ENCODE results near the gene PRKAR2B. TPM values are rescaled to one million over a fixed set of nuclear protein-coding genes. Genes with fewer than 3 reads are reported as not detected.
"Not testable (repeated sequence)": the region's sequence is repeated elsewhere in the genome, so short reads cannot be mapped to it uniquely, and the experiment has no call there.

PRKAR2B gene
- total RNA-seq, 2 donors from 2014 or later: 3.5 to 81.0 TPM

DNA sequence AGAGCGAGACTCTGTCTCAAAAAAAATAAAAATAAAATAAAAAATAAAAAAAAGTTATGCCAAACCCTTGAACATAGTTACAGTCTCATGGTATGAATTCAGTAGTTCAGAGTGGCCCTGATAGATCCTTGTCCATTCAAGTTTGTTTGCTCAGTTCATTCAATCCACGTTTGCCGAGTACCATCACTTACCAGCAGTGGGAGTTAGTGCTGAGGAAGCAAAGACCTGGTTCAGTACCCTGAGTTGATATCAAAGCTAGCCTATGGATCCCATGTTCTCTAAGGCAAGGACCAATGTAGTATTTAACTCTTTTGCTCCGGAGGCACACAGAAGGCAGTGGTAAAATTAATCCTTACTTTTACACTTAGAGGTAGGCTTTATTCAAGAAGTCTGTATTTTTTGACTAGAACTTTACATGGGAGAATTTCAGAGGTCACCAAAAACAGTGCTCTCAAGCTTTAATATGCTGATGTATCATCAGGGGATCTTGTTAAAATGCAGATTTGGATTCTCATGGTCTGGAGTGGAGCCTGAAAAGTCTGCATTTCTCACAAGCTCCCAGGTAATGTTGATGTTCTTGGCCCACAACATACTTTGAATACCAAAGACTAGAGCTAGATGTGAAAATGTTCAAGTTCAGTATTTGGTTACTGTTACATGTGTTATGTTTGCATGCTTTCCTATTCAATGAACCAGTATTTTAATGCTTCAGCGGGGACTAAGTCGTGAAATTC is 86.1 kb downstream of the PRKAR2B start:
- no peaks in the 10 kb centered on the region for H3K9me3 ChIP-seq (ENCODE audit: control insufficient read depth, low read length, poor library complexity, severe bottlenecking)
- H3K4me1 Mint-ChIP-seq: peaks cover 13% of the 10 kb centered on the region
- peaks cover 11% of the 10 kb centered on the region for H3K36me3 Mint-ChIP-seq (ENCODE audit: low read depth)
- no peak overlapping the region for H3K4me3 Mint-ChIP-seq
- ATAC-seq: no peak
- H3K27me3 Mint-ChIP-seq: peaks cover 7% of the 10 kb centered on the region
- DNase-seq: no peak
- H3K27ac Mint-ChIP-seq: peak overlapping the region; percentile 32

DNA sequence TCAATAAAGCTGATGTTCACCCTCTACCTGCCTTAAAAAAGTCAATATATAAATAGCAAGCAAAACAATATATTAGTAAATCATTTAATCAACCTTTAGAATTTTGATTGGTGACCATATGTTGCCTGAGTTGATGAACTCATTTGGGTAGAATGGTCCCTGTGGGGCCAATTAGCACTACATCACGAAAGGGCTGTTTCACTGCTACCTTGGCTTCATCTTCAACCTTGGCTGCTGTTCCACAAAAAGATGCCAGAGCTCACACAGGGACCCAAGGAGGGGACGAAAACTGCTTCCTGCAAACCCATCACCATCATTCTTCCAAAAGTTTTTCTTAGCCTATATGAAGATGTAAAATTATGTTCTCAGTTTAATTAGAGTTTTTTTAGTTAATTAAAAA is 88.9 kb downstream of the PRKAR2B start:
- Mint-ChIP-seq H3K4me3 (no peak overlapping the region), H3K36me3 (ENCODE audit: low read depth) (peaks cover 8% of the 10 kb centered on the region), H3K27me3 (peaks cover 7% of the 10 kb centered on the region), H3K4me1 (peaks cover 3% of the 10 kb centered on the region), H3K27ac (no peak overlapping the region)
- DNase-seq (no peak), ATAC-seq (no peak)
- no peaks in the 10 kb centered on the region for H3K9me3 ChIP-seq (ENCODE audit: control insufficient read depth, low read length, poor library complexity, severe bottlenecking)

- peaks cover 6% of the 10 kb centered on the region for H3K27me3 Mint-ChIP-seq
- H3K36me3 Mint-ChIP-seq (ENCODE audit: low read depth): peaks cover 3% of the 10 kb centered on the region
- H3K27ac Mint-ChIP-seq: no peak overlapping the region
- no peaks in the 10 kb centered on the region for H3K9me3 ChIP-seq (ENCODE audit: control insufficient read depth, low read length, poor library complexity, severe bottlenecking)
- H3K4me3 Mint-ChIP-seq: no peak overlapping the region
- no peak for ATAC-seq
- no peaks in the 10 kb centered on the region for H3K4me1 Mint-ChIP-seq
- no peak for DNase-seq
Measured at GRCh38 chr7:107138696-107139420, 94.4 kb downstream of the PRKAR2B start.

- ATAC-seq; H3K4me3 Mint-ChIP-seq; H3K4me1 Mint-ChIP-seq; H3K27ac Mint-ChIP-seq; H3K9me3 ChIP-seq (ENCODE audit: control insufficient read depth, low read length, poor library complexity, severe bottlenecking); DNase-seq; H3K27me3 Mint-ChIP-seq; H3K36me3 Mint-ChIP-seq (ENCODE audit: low read depth): not testable (repeated sequence)
Measured at GRCh38 chr7:107143875-107144274, 99.4 kb downstream of the PRKAR2B start.

DNA sequence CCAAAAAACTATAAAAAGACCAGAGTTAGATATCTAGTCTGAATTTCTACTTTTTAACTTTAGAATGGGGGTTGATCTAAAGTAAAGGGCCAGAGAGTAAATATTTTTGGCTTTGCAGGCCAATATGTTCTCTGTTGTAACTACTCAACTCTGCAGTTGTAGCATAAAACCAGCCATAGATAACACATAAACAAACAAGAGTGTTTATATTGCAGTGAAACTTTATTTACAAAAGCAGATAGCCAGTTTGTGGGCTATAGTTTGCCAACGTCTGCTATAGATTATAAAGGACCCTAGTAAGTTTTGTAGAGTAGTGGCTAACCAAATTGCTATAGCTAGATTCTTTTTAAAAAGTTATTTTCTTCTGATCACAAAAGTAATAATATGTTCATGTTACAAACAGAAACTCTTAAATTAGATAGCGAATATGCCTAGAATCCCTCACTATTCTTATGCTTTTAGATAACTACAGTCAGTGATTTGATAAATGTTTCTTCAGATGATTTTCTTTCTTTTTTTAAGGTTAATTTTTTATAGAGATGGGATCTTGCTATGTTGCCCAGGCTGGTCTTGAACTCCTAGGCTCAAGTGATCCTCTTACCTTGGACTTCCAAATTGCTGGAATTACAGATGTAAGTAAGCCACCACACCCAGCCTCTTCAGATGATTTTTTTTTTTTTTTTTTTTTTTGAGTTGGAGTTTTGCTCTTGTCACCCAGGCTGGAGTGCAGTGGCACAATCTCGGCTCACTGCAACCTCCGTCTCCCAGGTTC is 100.7 kb downstream of the PRKAR2B start:
- no peaks in the 10 kb centered on the region for H3K36me3 Mint-ChIP-seq (ENCODE audit: low read depth)
- H3K9me3 ChIP-seq (ENCODE audit: control insufficient read depth, low read length, poor library complexity, severe bottlenecking): no peaks in the 10 kb centered on the region
- H3K4me1 Mint-ChIP-seq: no peaks in the 10 kb centered on the region
- no peaks in the 10 kb centered on the region for H3K27me3 Mint-ChIP-seq
- peak overlapping the region; percentile 24 for H3K27ac Mint-ChIP-seq
- no peak for DNase-seq
- H3K4me3 Mint-ChIP-seq: no peak overlapping the region
- no peak for ATAC-seq

DNA sequence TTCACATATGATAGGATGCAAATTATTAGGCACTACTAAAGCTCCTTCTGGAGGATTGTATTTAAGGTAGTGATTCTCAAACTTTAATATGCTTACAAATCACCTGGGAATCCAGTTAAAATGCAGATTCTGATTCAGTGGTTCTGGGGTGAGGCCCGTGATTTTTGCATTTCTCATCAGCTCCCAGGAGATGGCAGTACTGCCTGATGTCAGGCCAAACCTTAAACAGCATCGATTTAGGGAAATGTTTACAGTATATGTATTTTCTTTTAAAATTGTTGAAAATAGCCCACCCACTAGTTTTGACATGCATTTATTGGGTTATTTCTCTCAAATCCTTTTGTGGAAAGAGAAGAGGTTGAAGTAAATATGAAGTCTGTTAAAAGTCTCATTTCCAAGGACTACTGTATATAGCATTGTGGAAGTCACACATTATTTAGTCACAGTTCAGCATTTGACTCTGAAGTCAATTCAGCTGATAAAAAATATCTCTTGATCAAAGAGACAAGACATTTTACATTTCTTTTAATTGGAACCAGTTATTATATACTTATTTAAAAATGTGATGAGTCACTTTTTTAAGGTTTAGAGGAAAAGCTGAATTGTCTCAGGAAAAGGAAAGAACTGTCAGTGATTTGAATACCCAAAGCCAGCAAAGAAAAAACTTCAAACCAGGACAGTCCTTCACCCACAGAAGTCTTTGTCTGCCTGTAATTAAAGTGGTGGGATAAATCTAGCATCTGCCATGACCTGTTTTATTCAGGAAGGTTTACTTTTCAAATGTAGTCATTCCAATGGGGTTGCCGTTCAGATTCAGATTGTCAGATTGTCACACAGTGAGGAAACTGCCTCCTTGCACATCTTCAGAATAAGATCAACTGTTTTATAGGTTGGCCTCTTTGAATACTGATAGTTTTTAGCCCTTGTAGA is 103.2 kb downstream of the PRKAR2B start:
- no peak overlapping the region for H3K4me3 Mint-ChIP-seq
- H3K4me1 Mint-ChIP-seq: no peaks in the 10 kb centered on the region
- ATAC-seq: peak; percentile 83
- H3K27ac Mint-ChIP-seq: no peak overlapping the region
- H3K36me3 Mint-ChIP-seq (ENCODE audit: low read depth): no peaks in the 10 kb centered on the region
- peaks cover 10% of the 10 kb centered on the region for H3K27me3 Mint-ChIP-seq
- DNase-seq: peak in 1 of 3 donors; percentile 9
- no peaks in the 10 kb centered on the region for H3K9me3 ChIP-seq (ENCODE audit: control insufficient read depth, low read length, poor library complexity, severe bottlenecking)

GRCh38 chr7:107148721-107149120 is 104.2 kb downstream of the PRKAR2B start:
- Mint-ChIP-seq H3K27ac (no peak overlapping the region), H3K27me3 (peaks cover 11% of the 10 kb centered on the region), H3K4me3 (no peak overlapping the region), H3K36me3 (ENCODE audit: low read depth) (no peaks in the 10 kb centered on the region), H3K4me1 (no peaks in the 10 kb centered on the region)
- ATAC-seq (no peak), DNase-seq (no peak)
- H3K9me3 ChIP-seq (ENCODE audit: control insufficient read depth, low read length, poor library complexity, severe bottlenecking): no peaks in the 10 kb centered on the region

DNA sequence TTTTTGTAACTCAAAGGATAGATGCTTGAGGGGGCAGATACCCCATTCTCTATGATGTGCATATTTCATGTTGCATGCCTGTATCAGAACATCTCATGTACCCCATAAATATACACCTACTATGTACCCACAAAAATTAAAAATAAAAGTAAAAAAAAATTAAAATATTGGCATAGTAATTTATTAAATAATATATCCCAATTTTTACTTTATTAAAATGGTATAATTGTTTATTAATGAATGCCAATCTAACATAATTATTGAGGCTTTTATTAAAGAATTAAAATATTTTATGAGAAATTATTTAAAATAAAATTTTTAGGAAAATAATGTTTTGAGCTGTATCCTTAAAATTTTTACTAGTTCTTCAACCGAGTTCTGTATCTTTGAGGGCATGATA is 105.4 kb downstream of the PRKAR2B start:
- Mint-ChIP-seq H3K27ac (no peak overlapping the region), H3K4me3 (no peak overlapping the region), H3K4me1 (no peaks in the 10 kb centered on the region), H3K36me3 (ENCODE audit: low read depth) (no peaks in the 10 kb centered on the region), H3K27me3 (peaks cover 11% of the 10 kb centered on the region)
- DNase-seq (no peak), ATAC-seq (no peak)
- H3K9me3 ChIP-seq (ENCODE audit: control insufficient read depth, low read length, poor library complexity, severe bottlenecking): no peaks in the 10 kb centered on the region

DNA sequence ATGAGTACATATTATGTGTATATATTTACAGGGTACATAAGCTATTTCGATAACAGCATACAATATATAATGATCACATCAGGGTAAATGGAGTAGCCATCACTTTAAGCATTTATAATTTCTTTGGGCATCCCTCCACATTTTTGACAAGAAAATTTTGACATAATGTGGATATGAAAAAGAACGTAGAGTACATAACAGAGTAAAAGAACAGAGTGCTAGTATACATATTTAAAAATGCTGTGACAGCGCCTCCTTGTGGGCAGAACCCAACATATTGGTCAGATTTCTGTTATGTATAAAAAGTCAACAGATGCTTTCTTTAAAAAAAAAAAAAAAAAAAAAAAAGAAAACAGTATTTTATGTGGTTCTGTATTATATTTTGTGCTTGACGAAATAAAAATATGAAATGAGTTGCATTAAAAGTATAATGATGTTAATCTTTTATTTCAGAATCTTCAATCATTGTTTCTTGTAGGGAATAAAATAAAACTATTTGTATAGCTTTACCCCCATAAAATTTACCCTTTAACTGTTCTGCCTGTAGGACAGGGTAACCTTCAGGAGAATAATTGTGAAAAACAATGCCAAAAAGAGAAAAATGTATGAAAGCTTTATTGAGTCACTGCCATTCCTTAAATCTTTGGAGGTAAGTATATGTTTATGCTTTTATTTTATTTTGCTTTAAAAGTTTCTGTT is 106.0 kb downstream of the PRKAR2B start:
- Mint-ChIP-seq H3K27ac (no peak overlapping the region), H3K27me3 (peaks cover 11% of the 10 kb centered on the region), H3K36me3 (ENCODE audit: low read depth) (no peaks in the 10 kb centered on the region), H3K4me3 (no peak overlapping the region), H3K4me1 (no peaks in the 10 kb centered on the region)
- DNase-seq (peak; percentile 43 to 70 (median 46)), ATAC-seq (peak; percentile 82)
- H3K9me3 ChIP-seq (ENCODE audit: control insufficient read depth, low read length, poor library complexity, severe bottlenecking): no peaks in the 10 kb centered on the region

- no peaks in the 10 kb centered on the region for H3K4me1 Mint-ChIP-seq
Measured at GRCh38 chr7:107151538-107151937, 107.0 kb downstream of the PRKAR2B start.

DNA sequence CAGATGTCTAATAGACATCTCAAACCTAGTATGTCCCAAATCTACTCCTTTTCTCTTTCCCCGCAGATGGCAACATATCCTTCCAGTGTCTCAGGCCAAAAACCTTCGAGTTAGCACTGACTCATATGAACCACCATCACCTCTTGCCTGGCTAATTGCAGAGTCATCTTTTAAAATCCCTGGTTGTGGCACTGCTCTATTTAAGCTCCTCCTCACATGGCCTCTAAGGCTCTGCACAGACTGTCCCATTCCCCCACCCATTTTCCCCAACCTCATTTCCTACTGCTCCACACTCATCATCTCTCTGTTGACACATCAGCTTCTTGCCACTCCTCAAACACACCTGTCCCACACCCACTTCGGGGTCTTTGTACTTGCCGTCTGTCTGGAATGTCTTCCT is 107.5 kb downstream of the PRKAR2B start:
- Mint-ChIP-seq H3K27me3 (peaks cover 11% of the 10 kb centered on the region), H3K4me3 (no peak overlapping the region), H3K4me1 (no peaks in the 10 kb centered on the region), H3K36me3 (ENCODE audit: low read depth) (no peaks in the 10 kb centered on the region), H3K27ac (peak overlapping the region; percentile 16)
- DNase-seq: no peak
- H3K9me3 ChIP-seq (ENCODE audit: control insufficient read depth, low read length, poor library complexity, severe bottlenecking): no peaks in the 10 kb centered on the region
- no peak for ATAC-seq

More at GRCh38 chr7:107151538-107151937, 107.0 kb downstream of the PRKAR2B start:
- DNase-seq: no peak
- ATAC-seq: no peak
- no peaks in the 10 kb centered on the region for H3K36me3 Mint-ChIP-seq (ENCODE audit: low read depth)
- peaks cover 11% of the 10 kb centered on the region for H3K27me3 Mint-ChIP-seq
- no peaks in the 10 kb centered on the region for H3K9me3 ChIP-seq (ENCODE audit: control insufficient read depth, low read length, poor library complexity, severe bottlenecking)
- peak overlapping the region; percentile 16 for H3K27ac Mint-ChIP-seq
- no peak overlapping the region for H3K4me3 Mint-ChIP-seq

GRCh38 chr7:107154826-107155225 is 110.3 kb downstream of the PRKAR2B start:
- ATAC-seq (no peak), DNase-seq (no peak)
- no peaks in the 10 kb centered on the region for H3K9me3 ChIP-seq (ENCODE audit: control insufficient read depth, low read length, poor library complexity, severe bottlenecking)
- H3K36me3 Mint-ChIP-seq (ENCODE audit: low read depth): no peaks in the 10 kb centered on the region
- peaks cover 11% of the 10 kb centered on the region for H3K27me3 Mint-ChIP-seq
- no peaks in the 10 kb centered on the region for H3K4me1 Mint-ChIP-seq
- H3K27ac Mint-ChIP-seq: no peak overlapping the region
- no peak overlapping the region for H3K4me3 Mint-ChIP-seq
